OCI-LY7 (cell line): Measurements from ENCODE around the gene MAL. TPM values are rescaled to one million over a fixed set of nuclear protein-coding genes. Genes with fewer than 3 reads are reported as not detected.

Source experiments
- BruUV-seq: library from RNA; stranded (reverse); fragments of 400-500 nt; replicated peaks from 2 replicates; lab custom pipeline; 2021; lab: Mats Ljungman, UMichigan
- CTCF ChIA-PET: fragments of 300-600 bp; sonication (Branson Sonifier 250); formaldehyde crosslinking; loops from one replicate; lab custom pipeline; 2022; ENCODE audit warnings: antibody characterized with exemption; ENCODE audit not compliant: unreplicated experiment; lab: Charles Lee
- POLR2A ChIA-PET: fragments of 300-600 bp; sonication (Branson Sonifier 250); formaldehyde crosslinking; loops from one replicate; lab custom pipeline; 2022; ENCODE audit warnings: antibody characterized with exemption; lab: Charles Lee
- DNase-seq: peaks from one replicate; pipeline ENCODE4 v3.0.0-alpha.2; 2015; ENCODE audit warnings: low spot score
- H2AFZ ChIP-seq: fragments of 200-600 bp; sonication (generic), shearing (Covaris generic); 2 replicates; pipeline ENCODE4 v1.6.1; 2014; ENCODE audit warnings: mild to moderate bottlenecking, antibody characterized with exemption, low read length, moderate library complexity
- H3K27ac ChIP-seq: fragments of 200-600 bp; sonication (generic); 2 replicates; pipeline ENCODE4 v1.5.1; 2014; ENCODE audit warnings: mixed run types, low read depth, mild to moderate bottlenecking, moderate library complexity, low read length, inconsistent platforms; ENCODE audit not compliant: poor library complexity, severe bottlenecking
- H3K36me3 ChIP-seq: fragments of 200-600 bp; sonication (generic); 2 replicates; pipeline ENCODE4 v1.6.1; 2014; ENCODE audit warnings: mild to moderate bottlenecking, antibody characterized with exemption, low read length, moderate library complexity, mixed read lengths; ENCODE audit not compliant: insufficient read depth
- H3K4me1 ChIP-seq: fragments of 200-600 bp; sonication (generic); 2 replicates; pipeline ENCODE4 v1.5.1; 2014; ENCODE audit warnings: mild to moderate bottlenecking, low read length; ENCODE audit not compliant: insufficient read depth, poor library complexity, severe bottlenecking
- H3K4me2 ChIP-seq: fragments of 200-600 bp; sonication (generic); 2 replicates; pipeline ENCODE4 v1.6.1; 2014; ENCODE audit warnings: mild to moderate bottlenecking, low read length
- H3K4me3 ChIP-seq: fragments of 200-600 bp; sonication (generic); 2 replicates; pipeline ENCODE4 v1.5.1; 2014; ENCODE audit warnings: mild to moderate bottlenecking, low read depth, low read length; ENCODE audit not compliant: poor library complexity, severe bottlenecking
- H3K79me2 ChIP-seq: fragments of 200-600 bp; sonication (generic); 2 replicates; pipeline ENCODE4 v1.6.1; 2016; ENCODE audit warnings: low read depth, mild to moderate bottlenecking, low read length, moderate library complexity, mixed read lengths; ENCODE audit not compliant: insufficient read depth
- H3K9me2 ChIP-seq: fragments of 200-600 bp; sonication (generic); 2 replicates; pipeline ENCODE4 v1.6.1; 2016; ENCODE audit warnings: mild to moderate bottlenecking, low read length, mixed read lengths; ENCODE audit not compliant: insufficient read depth
- H3K9me3 ChIP-seq: fragments of 200-600 bp; sonication (generic); 2 replicates; pipeline ENCODE4 v1.6.1; 2014; ENCODE audit warnings: mild to moderate bottlenecking, mixed run types, low read length, mixed read lengths
- H4K20me1 ChIP-seq: fragments of 200-600 bp; sonication (generic); 2 replicates; pipeline ENCODE4 v1.6.1; 2014; ENCODE audit warnings: mild to moderate bottlenecking, antibody characterized with exemption, low read length, moderate library complexity, mixed read lengths; ENCODE audit not compliant: insufficient read depth
- CTCF ChIP-seq: fragments of 200-600 bp; sonication (generic); conservative IDR thresholded peaks from 2 replicates; pipeline ENCODE4 v1.5.1; 2014; ENCODE audit warnings: mild to moderate bottlenecking, antibody characterized with exemption, low read length, moderate library complexity, mixed read lengths
- EZH2phosphoT487 ChIP-seq: fragments of 200-600 bp; sonication (generic); IDR thresholded peaks from 2 replicates; pipeline ENCODE4 v1.6.1; 2018; ENCODE audit warnings: low read depth, borderline replicate concordance, mild to moderate bottlenecking, mixed run types, antibody characterized with exemption, low read length, moderate library complexity, mixed read lengths
- intact Hi-C: fragments of 100-400 bp; cut with micrococcal nuclease; formaldehyde crosslinking; loops from one replicate; pipeline ENCODE4 v1.10.0; 2022; ENCODE audit not compliant: unreplicated experiment
- total RNA-seq, 2 experiments: library from RNA; depleted of rRNA in 1 of 2; stranded (reverse); fragments of >200 nt in 1 of 2; shearing (Covaris generic) in 1 of 2; gene quantifications; 2 replicates each; pipeline ENCODE4 v1.2.3, GENCODE V29; 2014 to 2022

Gene MAL
- total RNA-seq, 2 experiments from 2014 or later = not detected

- BruUV-seq = no TSS peak
- intact Hi-C loops = no loop called here
- no peak overlapping the region for H2AFZ ChIP-seq
- H3K27ac ChIP-seq = no peak overlapping the region
- H3K4me3 ChIP-seq = no peak overlapping the region
- no peaks in the 10 kb centered on the region for H4K20me1 ChIP-seq
- H3K9me2 ChIP-seq = no peaks in the 10 kb centered on the region
- H3K79me2 ChIP-seq = no peaks in the 10 kb centered on the region
- no peak overlapping the region for H3K4me2 ChIP-seq
- no peaks in the 10 kb centered on the region for H3K36me3 ChIP-seq
- ChIA-PET CTCF (no interaction called here), POLR2A (interaction anchor here (0.6 kb wide), 1 partner anchor 90 kb away, joined by 5 read pairs; no protein-coding TSS in a partner anchor)
- no peaks in the 10 kb centered on the region for H3K9me3 ChIP-seq
- TF ChIP-seq CTCF (no peak), EZH2phosphoT487 (no peak)
- no peak for DNase-seq
- no peaks in the 10 kb centered on the region for H3K4me1 ChIP-seq
These were observed 34.6 kb upstream of the MAL start for GRCh38 chr2:94990956-94991355.

GRCh38 chr2:94992360-94992759 is 33.1 kb upstream of the MAL start:
- no TSS peak for BruUV-seq
- no peaks in the 10 kb centered on the region for H4K20me1 ChIP-seq
- H3K4me2 ChIP-seq = no peak overlapping the region
- H3K9me3 ChIP-seq = no peaks in the 10 kb centered on the region
- no peaks in the 10 kb centered on the region for H3K36me3 ChIP-seq
- ChIA-PET POLR2A (no interaction called here), CTCF (no interaction called here)
- H3K27ac ChIP-seq = no peak overlapping the region
- H3K4me3 ChIP-seq = no peak overlapping the region
- TF ChIP-seq CTCF = no peak
- TF ChIP-seq EZH2phosphoT487 = no peak
- no peaks in the 10 kb centered on the region for H3K79me2 ChIP-seq
- no peak overlapping the region for H2AFZ ChIP-seq
- DNase-seq = no peak
- intact Hi-C loops = no loop called here
- no peaks in the 10 kb centered on the region for H3K4me1 ChIP-seq
- no peaks in the 10 kb centered on the region for H3K9me2 ChIP-seq

- TF ChIP-seq CTCF = no peak
- no peak for TF ChIP-seq EZH2phosphoT487
- Histone ChIP-seq H4K20me1 (no peaks in the 10 kb centered on the region), H3K27ac (no peak overlapping the region), H2AFZ (no peak overlapping the region), H3K4me2 (no peak overlapping the region), H3K79me2 (no peaks in the 10 kb centered on the region), H3K36me3 (no peaks in the 10 kb centered on the region), H3K4me1 (no peaks in the 10 kb centered on the region), H3K4me3 (no peak overlapping the region), H3K9me3 (no peaks in the 10 kb centered on the region), H3K9me2 (no peaks in the 10 kb centered on the region)
- POLR2A ChIA-PET = no interaction called here
- BruUV-seq = no TSS peak
- CTCF ChIA-PET = no interaction called here
- intact Hi-C loops = no loop called here
- no peak for DNase-seq
These were observed 32.1 kb upstream of the MAL start for GRCh38 chr2:94993176-94994062.
